Keratinocyte (primary cell): ENCODE results near the gene CNTLN. TPM values are rescaled to one million over a fixed set of nuclear protein-coding genes. Genes with fewer than 3 reads are reported as not detected.

Source experiments
- DNase-seq: peaks from one replicate; pipeline ENCODE4 v3.0.0-alpha.2; 2011; ENCODE audit warnings: low read depth, missing footprints, low spot score
- FAIRE-seq: peaks from 2 replicates; lab custom pipeline; 2011; peaks lifted over from hg19 to GRCh38; lab: Jason Lieb, UNC
- H2AFZ ChIP-seq: 2 replicates; pipeline ENCODE4 v1.6.0; 2012; ENCODE audit warnings: low read length, control low read depth, inconsistent platforms; ENCODE audit not compliant: control insufficient read depth
- H3K27ac ChIP-seq: 2 replicates; pipeline ENCODE4 v1.5.1; 2011; ENCODE audit warnings: low read length; ENCODE audit not compliant: control insufficient read depth, insufficient read depth
- H3K27me3 ChIP-seq: 3 replicates; pipeline ENCODE4 v1.6.0; 2011; ENCODE audit warnings: low read length; ENCODE audit not compliant: control insufficient read depth, insufficient read depth; ENCODE audit errors: extremely low read depth
- H3K36me3 ChIP-seq, 2 experiments: 2 replicates in 1 of 2; 3 replicates in 1 of 2; pipeline ENCODE4 v1.5.1; 2011; ENCODE audit warnings: low read length in 2 of 2, mild to moderate bottlenecking in 1 of 2; ENCODE audit not compliant: control insufficient read depth in 2 of 2, insufficient read depth in 2 of 2; ENCODE audit errors: extremely low read depth in 1 of 2
- H3K4me1 ChIP-seq: 3 replicates; pipeline ENCODE4 v1.5.1; 2011; ENCODE audit warnings: low read length; ENCODE audit not compliant: control insufficient read depth, insufficient read depth; ENCODE audit errors: extremely low read depth
- H3K4me2 ChIP-seq: 3 replicates; pipeline ENCODE4 v1.6.0; 2011; ENCODE audit warnings: low read depth, low read length; ENCODE audit not compliant: control insufficient read depth, insufficient read depth; ENCODE audit errors: extremely low read depth
- H3K4me3 ChIP-seq, 3 experiments: fragments of 200-600 bp in 1 of 3; sonication (generic) in 1 of 3; 2 replicates in 2 of 3; 3 replicates in 1 of 3; pipeline ENCODE4 v1.5.1; 2011 to 2016; ENCODE audit warnings: low read length in 3 of 3, mild to moderate bottlenecking in 3 of 3, control low read depth in 2 of 3, inconsistent platforms in 1 of 3, low read depth in 1 of 3, mixed read lengths in 1 of 3, mixed run types in 1 of 3, moderate library complexity in 1 of 3; ENCODE audit not compliant: control insufficient read depth in 2 of 3, insufficient read depth in 2 of 3; ENCODE audit errors: extremely low read depth in 1 of 3
- H3K79me2 ChIP-seq: 2 replicates; pipeline ENCODE4 v1.6.0; 2012; ENCODE audit warnings: low read length; ENCODE audit not compliant: control insufficient read depth, insufficient read depth
- H3K9ac ChIP-seq: 3 replicates; pipeline ENCODE4 v1.6.0; 2011; ENCODE audit warnings: low read length; ENCODE audit not compliant: control insufficient read depth, insufficient read depth; ENCODE audit errors: extremely low read depth
- H3K9me1 ChIP-seq: 3 replicates; pipeline ENCODE4 v1.6.0; 2011; ENCODE audit warnings: low read length; ENCODE audit not compliant: control insufficient read depth, insufficient read depth; ENCODE audit errors: extremely low read depth
- H3K9me3 ChIP-seq: 2 replicates; pipeline ENCODE4 v1.5.1; 2012; ENCODE audit warnings: low read depth, low read length; ENCODE audit not compliant: control insufficient read depth
- H4K20me1 ChIP-seq: 3 replicates; pipeline ENCODE4 v1.6.0; 2011; ENCODE audit warnings: low read length; ENCODE audit not compliant: control insufficient read depth, insufficient read depth; ENCODE audit errors: extremely low read depth
- EZH2 ChIP-seq: IDR thresholded peaks from one replicate; pipeline ENCODE4 v1.6.1; 2012; ENCODE audit warnings: inconsistent platforms, mild to moderate bottlenecking, low read length, moderate library complexity
- dilution Hi-C: fragments of 300-500 bp; cut with MboI; formaldehyde crosslinking; loops from one replicate; pipeline ENCODE4 v1.7.0; 2020; ENCODE audit warnings: low sequenced_read_pairs; ENCODE audit not compliant: extremely low pct_ligation_motif_present
- polyA plus RNA-seq, 5 experiments: library from polyadenylated mRNA; depleted of rRNA in 3 of 5; stranded (reverse) in 3 of 5; stranded (forward) in 1 of 5; unstranded in 1 of 5; fragments of >200 nt; gene quantifications; 1 replicate in 1 of 5; 2 replicates in 3 of 5; 3 replicates in 1 of 5; pipeline versions ENCODE4 v1.2.1 to v1.2.3, GENCODE V29; 2011 to 2012; ENCODE audit warnings: missing spikeins in 2 of 5, low read depth in 1 of 5, low replicate concordance in 1 of 5
- TF ChIP-seq, protein P1 (sequence below), 3 experiments: IDR thresholded peaks in 1 of 3; conservative IDR thresholded peaks in 1 of 3; optimal IDR thresholded peaks in 1 of 3; 2 replicates in 2 of 3; 3 replicates in 1 of 3; pipeline versions ENCODE3 to v1.5.1; 2011; ENCODE audit warnings: low read length in 3 of 3, mild to moderate bottlenecking in 3 of 3, moderate library complexity in 2 of 3, control low read depth in 1 of 3, inconsistent platforms in 1 of 3; ENCODE audit not compliant: insufficient read depth in 2 of 3; ENCODE audit errors: extremely low read depth in 1 of 3

The CNTLN gene
- polyA plus RNA-seq, 1 donor (not counting 4 experiments of a cell fraction or from before 2014, with no cell fraction given), result 2.4 TPM

- Histone ChIP-seq H3K9ac (no peak overlapping the region), H3K9me3 (no peaks in the 10 kb centered on the region), H3K4me2 (no peak overlapping the region), H3K79me2 (no peaks in the 10 kb centered on the region), H3K9me1 (no peaks in the 10 kb centered on the region), H2AFZ (no peak overlapping the region), H3K4me3 (no peak overlapping the region), H3K4me1 (no peaks in the 10 kb centered on the region), H3K27me3 (no peaks in the 10 kb centered on the region), H3K27ac (no peak overlapping the region), H4K20me1 (no peaks in the 10 kb centered on the region), H3K36me3 (no peaks in the 10 kb centered on the region)
- no peak for DNase-seq
- FAIRE-seq, result no peak
- TF ChIP-seq, protein P1, sequence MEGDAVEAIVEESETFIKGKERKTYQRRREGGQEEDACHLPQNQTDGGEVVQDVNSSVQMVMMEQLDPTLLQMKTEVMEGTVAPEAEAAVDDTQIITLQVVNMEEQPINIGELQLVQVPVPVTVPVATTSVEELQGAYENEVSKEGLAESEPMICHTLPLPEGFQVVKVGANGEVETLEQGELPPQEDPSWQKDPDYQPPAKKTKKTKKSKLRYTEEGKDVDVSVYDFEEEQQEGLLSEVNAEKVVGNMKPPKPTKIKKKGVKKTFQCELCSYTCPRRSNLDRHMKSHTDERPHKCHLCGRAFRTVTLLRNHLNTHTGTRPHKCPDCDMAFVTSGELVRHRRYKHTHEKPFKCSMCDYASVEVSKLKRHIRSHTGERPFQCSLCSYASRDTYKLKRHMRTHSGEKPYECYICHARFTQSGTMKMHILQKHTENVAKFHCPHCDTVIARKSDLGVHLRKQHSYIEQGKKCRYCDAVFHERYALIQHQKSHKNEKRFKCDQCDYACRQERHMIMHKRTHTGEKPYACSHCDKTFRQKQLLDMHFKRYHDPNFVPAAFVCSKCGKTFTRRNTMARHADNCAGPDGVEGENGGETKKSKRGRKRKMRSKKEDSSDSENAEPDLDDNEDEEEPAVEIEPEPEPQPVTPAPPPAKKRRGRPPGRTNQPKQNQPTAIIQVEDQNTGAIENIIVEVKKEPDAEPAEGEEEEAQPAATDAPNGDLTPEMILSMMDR (optimal IDR thresholded peaks at IDR 0.05 in 1 of 3, IDR thresholded peaks at IDR 0.05 in 1 of 3, conservative IDR thresholded peaks at IDR 0.05 in 1 of 3; ENCODE audit: extremely low read depth in 1 of 3, insufficient read depth in 2 of 3, low read length in 3 of 3), result no peak
- no peak for TF ChIP-seq EZH2
- dilution Hi-C loops, result no loop called here
Observed at GRCh38 chr9:17503196-17503595, 368.4 kb downstream of the CNTLN start.

DNA sequence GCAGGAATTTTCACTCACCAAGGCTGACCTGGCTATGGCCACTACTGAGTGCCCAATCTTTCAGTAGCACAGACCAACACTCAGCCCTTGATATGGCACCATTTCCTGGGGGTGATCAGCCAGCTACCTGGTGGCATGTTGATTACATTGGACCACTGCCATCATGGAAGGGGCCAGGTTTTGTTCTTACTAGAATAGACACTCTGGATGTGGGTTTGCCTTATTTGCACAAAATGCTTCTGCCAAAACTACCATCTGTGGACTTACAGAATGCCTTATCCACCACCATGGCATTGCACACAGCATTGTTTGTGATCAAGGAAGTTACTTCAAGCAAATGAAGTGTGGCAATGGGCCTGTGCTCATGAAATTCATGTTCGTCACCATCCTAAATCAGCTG lies 374.3 kb downstream of the CNTLN start:
- Histone ChIP-seq H3K27me3 (no peaks in the 10 kb centered on the region), H2AFZ (no peak overlapping the region), H3K4me2 (no peak overlapping the region), H3K9ac (no peak overlapping the region), H3K9me1 (no peaks in the 10 kb centered on the region), H4K20me1 (no peaks in the 10 kb centered on the region), H3K36me3 (no peaks in the 10 kb centered on the region), H3K4me1 (no peaks in the 10 kb centered on the region), H3K4me3 (no peak overlapping the region), H3K9me3 (no peaks in the 10 kb centered on the region), H3K79me2 (no peaks in the 10 kb centered on the region), H3K27ac (no peak overlapping the region)
- FAIRE-seq, result no peak
- DNase-seq, result no peak
- dilution Hi-C loops, result no loop called here
- no peak for TF ChIP-seq EZH2

DNA sequence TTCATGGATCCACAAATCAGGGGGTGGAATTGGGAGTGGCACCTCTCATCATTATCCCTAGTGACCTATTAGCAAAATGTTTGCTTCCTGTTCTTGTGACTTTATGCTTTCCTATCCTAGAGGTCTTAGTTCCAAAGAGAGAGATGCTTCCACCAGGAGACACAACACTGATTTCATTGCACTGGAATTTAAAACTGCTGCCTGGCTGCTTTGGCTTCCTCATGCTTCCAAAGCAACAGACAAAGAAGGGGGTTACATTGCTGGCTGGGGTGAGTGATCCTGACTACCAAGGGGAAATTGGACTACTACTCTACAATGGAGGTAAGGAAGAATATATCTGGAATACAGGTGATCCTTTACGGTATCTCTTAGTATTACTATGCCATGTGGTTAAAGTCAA lies 374.9 kb downstream of the CNTLN start:
- H3K4me2 ChIP-seq, result no peak overlapping the region
- H3K27me3 ChIP-seq, result no peaks in the 10 kb centered on the region
- no peak for FAIRE-seq
- no peaks in the 10 kb centered on the region for H3K9me3 ChIP-seq
- no peak overlapping the region for H3K4me3 ChIP-seq
- no peak overlapping the region for H3K9ac ChIP-seq
- no peak overlapping the region for H2AFZ ChIP-seq
- H3K79me2 ChIP-seq, result no peaks in the 10 kb centered on the region
- no peaks in the 10 kb centered on the region for H3K9me1 ChIP-seq
- TF ChIP-seq, protein P1 (optimal IDR thresholded peaks at IDR 0.05 in 1 of 3, IDR thresholded peaks at IDR 0.05 in 1 of 3, conservative IDR thresholded peaks at IDR 0.05 in 1 of 3; ENCODE audit: extremely low read depth in 1 of 3, insufficient read depth in 2 of 3, low read length in 3 of 3), result no peak
- TF ChIP-seq EZH2, result no peak
- no peaks in the 10 kb centered on the region for H3K36me3 ChIP-seq
- H3K27ac ChIP-seq, result no peak overlapping the region
- H4K20me1 ChIP-seq, result no peaks in the 10 kb centered on the region
- no peak for DNase-seq
- dilution Hi-C loops, result no loop called here
- no peaks in the 10 kb centered on the region for H3K4me1 ChIP-seq
